Activated naive CD4-positive, alpha-beta T cell treated with anti-CD3 and anti-CD28 coated beads, Interleukin-2, amount 50 U/mL, for 72 hours (primary cell): ENCODE results near the gene MIGA2. TPM values are rescaled to one million over a fixed set of nuclear protein-coding genes. Genes with fewer than 3 reads are reported as not detected.

Source experiments
- ATAC-seq, 2 donors: fragments of 150-1000 bp; cut with Tn5 transposase; 2 replicates each; pipeline ENCODE4 v1.10.0; 2021; ENCODE audit warnings: mild to moderate bottlenecking in 2 of 2, moderate library complexity in 2 of 2
- DNase-seq, 2 donors: peaks; one replicate each; pipeline ENCODE4 v3.0.0; 2021 to 2022; ENCODE audit warnings: low spot score in 2 of 2
- H3K27ac Mint-ChIP-seq, 2 donors: one replicate each; pipeline ENCODE4 v1.8.0; 2022; ENCODE audit warnings: mild to moderate bottlenecking in 2 of 2, mixed read lengths in 2 of 2
- H3K36me3 Mint-ChIP-seq, 2 donors: one replicate each; pipeline ENCODE4 v1.8.0; 2022; ENCODE audit warnings: mixed read lengths in 2 of 2
- H3K9me3 Mint-ChIP-seq, 2 donors: one replicate each; pipeline ENCODE4 v1.8.0; 2022; ENCODE audit warnings: mixed read lengths in 2 of 2
- total RNA-seq, 2 donors: library from RNA; stranded (reverse); gene quantifications; one replicate each; pipeline ENCODE4 v1.2.3, GENCODE V29; 2022

MIGA2 gene
- total RNA-seq, 2 donors from 2014 or later: 30.4 to 79.3 TPM

DNA sequence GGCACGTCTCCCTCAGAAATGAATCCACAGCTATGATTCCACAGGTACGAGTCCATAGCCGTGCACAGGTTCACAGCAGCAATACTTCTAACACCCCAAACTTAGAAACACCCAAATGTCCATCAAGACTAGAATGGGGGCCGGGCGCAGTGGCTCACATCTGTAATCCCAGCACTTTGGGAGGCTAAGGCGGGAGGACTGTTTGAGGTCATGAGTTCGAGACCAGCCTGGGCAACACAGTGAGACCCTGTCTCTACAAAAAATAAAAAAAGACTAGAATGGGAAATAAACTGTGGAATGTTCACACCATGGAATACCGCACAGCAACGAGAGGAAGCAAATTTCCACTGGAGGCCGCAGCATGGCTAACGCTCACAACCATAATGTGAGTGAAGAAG is 40.2 kb downstream of the MIGA2 start:
- Mint-ChIP-seq H3K27ac (no peak overlapping the region), H3K36me3 (no peaks in the 10 kb centered on the region), H3K9me3 (no peaks in the 10 kb centered on the region)
- no peak for DNase-seq
- no peak for ATAC-seq

DNA sequence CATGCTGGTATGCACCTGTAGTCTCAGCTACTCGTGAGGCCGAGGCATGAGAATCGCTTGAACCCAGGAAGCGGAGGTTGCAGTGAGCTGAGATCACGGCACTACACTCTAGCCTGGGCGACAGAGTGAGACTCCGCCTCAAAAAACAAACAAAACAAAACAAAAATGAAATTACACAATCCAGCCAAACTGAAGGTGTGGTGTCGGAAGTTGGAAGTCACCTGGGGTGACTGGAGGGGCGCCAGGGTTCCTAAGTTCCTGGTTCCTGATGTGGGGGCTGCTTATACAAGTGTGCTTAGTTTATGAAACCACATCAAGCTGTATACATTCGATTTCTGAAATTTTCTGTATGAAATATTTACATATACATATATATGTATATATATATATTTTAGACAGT is 40.8 kb downstream of the MIGA2 start:
- ATAC-seq: no peak

DNA sequence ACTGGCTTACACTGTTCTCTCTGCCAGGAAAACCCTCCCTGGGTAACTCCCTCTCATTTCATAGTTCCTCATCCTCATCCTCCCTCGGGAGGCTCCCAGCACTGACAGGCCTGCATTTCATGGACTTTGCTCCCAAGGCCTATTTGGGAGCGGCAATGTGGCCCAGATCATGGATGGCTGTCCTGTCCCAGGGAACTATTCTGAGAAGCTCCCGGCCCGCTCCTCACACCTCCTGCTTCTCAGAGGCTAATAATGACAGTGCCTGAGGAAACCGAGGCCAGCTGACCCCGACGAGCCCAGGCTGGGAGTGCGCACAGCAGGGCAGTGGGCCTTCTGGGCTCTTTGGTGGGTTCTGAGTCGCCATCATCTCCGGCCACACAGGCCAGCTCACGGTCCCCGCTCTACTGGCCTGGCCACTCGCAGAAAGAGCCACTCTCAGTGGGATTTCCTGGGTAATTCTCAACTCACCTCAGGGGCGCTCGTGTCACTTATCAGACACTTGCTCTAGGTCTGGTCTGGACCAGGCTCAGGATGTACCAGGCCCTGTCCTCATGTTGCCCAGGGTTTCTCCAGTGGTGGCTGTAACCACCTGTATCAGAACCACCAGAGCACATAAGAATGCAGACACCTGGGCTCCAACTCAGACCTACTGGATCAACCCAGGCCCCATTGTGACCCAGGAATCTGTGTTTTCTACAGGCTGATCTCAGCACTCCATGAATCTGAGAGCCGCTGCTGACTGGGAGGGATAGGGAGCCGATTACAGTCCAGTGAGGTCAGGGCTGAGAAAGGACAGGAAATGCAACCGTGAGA is 42.5 kb downstream of the MIGA2 start:
- Mint-ChIP-seq H3K9me3 (no peaks in the 10 kb centered on the region), H3K27ac (peak overlapping the region; percentile 65), H3K36me3 (no peaks in the 10 kb centered on the region)
- ATAC-seq (no peak), DNase-seq (no peak)

More for the DNA sequence above, 40.8 kb downstream of the MIGA2 start:
- H3K27ac Mint-ChIP-seq: no peak overlapping the region
- H3K36me3 Mint-ChIP-seq: no peaks in the 10 kb centered on the region
- DNase-seq: no peak
- no peaks in the 10 kb centered on the region for H3K9me3 Mint-ChIP-seq

DNA sequence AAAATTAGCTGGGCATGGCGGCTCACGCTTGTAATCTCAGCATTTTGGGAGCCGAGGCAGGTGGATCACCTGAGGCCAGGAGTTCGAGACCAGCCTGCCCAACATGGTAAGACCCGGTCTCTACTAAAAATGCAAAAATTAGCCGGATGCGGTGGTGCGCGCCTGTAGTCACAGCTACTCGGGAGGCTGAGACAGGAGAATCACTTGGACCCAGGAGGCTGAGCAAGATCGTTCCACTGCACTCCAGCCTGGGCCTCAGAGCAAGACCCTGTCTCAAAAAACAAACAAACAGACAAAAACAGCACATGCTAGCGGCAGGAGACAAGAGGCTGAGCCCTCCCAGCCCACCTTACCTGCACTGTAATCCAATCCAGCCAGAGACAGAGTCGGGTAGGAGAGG is 43.4 kb downstream of the MIGA2 start:
- no peaks in the 10 kb centered on the region for H3K36me3 Mint-ChIP-seq

DNA sequence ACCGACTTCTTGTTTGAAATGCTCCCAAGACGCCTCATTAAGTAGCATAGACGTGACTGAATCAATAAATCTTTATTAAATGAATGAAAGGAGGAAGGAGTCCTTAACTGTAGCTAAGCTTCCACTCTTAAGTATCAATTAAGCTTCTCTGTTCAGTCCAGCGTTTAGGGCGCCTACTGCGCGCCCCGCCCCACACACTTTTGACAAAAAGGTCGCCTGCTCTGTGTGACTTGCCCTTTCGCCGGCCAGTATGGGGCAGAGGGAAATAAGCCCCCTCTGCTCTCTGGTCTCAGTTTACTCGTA is 43.8 kb downstream of the MIGA2 start:
- Mint-ChIP-seq H3K27ac (peak overlapping the region; percentile 77 to 90), H3K9me3 (no peaks in the 10 kb centered on the region), H3K36me3 (no peaks in the 10 kb centered on the region)
- DNase-seq: no peak
- ATAC-seq: no peak

More for the DNA sequence above, 43.4 kb downstream of the MIGA2 start:
- no peak for ATAC-seq
- no peaks in the 10 kb centered on the region for H3K9me3 Mint-ChIP-seq
- DNase-seq: no peak
- H3K27ac Mint-ChIP-seq: peak overlapping the region in 1 of 2 donors; percentile 77

DNA sequence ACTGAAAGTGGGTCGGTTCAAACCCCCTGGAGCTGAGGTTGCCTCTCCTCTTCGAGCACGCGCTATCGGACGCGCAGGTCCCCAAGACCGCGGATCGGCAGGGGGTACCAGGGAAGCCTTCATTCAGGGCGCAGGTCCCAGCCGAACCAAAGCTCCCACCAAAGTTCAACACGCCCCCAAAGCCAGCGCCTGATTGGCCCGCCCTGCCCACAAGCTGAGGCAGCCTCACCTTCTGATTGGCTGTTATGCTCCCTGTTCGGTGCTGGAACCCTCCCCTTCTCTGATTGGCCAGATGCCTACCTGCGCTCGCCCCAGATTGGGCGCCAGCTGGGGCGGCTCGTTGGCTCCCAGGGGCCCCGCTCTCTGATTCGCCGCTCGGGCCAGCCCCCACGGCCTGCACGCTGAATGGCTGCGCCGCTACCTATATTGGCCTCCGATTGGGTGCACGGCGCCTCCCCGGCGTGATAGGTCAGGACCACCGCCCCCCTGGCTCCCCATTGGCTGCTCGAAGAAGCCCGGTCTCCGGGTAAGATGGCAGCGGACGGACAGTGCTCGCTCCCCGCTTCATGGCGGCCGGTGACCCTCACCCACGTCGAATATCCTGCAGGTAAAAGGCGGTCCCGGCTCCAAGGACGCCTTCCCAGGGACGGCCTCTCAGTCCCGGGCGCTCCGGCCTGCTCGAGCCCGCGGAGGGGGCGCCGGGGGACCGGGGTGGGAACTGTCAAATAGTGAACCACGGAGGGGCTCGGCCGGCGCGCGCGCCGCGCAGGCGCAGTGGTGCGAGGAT is 44.4 kb downstream of the MIGA2 start, which contains the start of gene DOLPP1:
Gene DOLPP1, plus strand, starts transcription at position 511 of the 787 bp plus-strand sequence. Its CDS starts 21 bp downstream, at position 532.
- Mint-ChIP-seq H3K27ac (peak within 1 kb of the TSS; percentile 77 to 90), H3K9me3 (no peaks in the 10 kb centered on the region), H3K36me3 (no peaks in the 10 kb centered on the region)
- ATAC-seq (peak; percentile 96 to 98), DNase-seq (peak; percentile 98 to 100)

DNA sequence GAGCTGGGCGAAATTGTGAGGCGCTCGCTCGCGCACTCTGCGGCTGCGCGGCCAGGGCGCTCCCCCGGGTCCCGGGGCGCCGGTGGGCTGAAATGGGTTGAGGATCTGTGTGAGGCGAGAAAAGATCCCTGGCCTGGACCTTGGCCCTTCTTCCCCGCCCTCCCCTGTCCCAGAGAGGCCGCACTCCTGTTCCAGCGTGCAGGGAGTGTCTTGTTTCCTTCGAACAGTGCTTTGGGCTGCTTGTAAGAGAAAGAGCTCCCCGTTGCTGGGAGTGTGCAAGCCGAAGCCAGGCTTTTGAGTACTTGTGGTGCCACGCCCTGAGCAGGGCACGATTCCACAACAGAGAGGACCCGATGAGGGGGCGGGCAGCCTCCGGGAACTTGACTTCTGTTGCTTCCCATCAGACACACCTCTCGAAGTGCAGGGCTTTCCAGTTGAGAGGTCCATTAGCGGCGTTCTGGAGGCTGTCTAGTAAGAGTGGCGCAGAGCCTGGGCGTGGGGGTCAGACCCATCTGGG is 45.0 kb downstream of the MIGA2 start:
- DNase-seq (no peak), ATAC-seq (no peak)
- Mint-ChIP-seq H3K9me3 (no peaks in the 10 kb centered on the region), H3K27ac (peak overlapping the region; percentile 60 to 77), H3K36me3 (no peaks in the 10 kb centered on the region)

DNA sequence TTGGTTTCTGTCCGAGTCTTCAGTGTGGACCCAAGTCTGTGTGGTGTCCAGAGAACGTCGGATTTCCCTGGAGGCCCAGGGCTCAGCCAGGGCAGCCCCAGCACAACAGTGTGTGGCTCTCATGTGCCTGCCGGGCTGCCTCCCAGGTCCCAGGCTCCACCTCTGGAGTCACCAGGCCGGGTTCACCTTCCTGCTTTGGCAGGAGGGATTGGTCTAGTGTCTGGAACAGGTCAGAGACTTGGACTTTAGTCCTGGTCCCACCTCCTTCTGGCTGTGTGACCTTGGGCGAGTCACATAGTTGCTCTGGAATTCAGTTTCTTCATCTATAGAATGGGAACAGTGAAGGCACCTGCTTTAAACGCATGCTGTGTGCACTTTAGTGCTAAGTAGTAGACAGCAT is 47.7 kb downstream of the MIGA2 start:
- no peaks in the 10 kb centered on the region for H3K36me3 Mint-ChIP-seq
- no peak overlapping the region for H3K27ac Mint-ChIP-seq
- no peaks in the 10 kb centered on the region for H3K9me3 Mint-ChIP-seq
- ATAC-seq: no peak
- no peak for DNase-seq

DNA sequence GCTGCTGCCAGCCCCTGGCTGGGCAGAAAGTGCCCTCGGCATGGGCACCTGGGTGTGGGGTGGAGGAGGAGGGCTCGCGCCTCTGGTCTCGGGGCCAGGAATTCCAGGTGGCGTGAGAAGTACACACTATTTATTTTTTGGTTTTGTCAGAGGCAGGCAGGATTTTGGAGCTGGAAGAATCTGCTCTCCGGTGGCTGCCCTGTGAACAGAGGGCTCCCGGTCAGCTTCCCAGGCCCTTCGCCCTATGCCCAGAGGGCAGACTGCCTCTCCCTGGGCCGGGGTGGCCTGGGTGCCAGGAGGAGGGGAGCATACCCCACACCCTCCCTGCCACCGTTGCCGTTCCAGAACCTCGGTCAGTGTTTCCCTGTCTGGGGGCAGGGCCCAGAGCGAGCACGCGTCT is 52.8 kb downstream of the MIGA2 start:
- no peaks in the 10 kb centered on the region for H3K9me3 Mint-ChIP-seq
- H3K36me3 Mint-ChIP-seq: no peaks in the 10 kb centered on the region
- ATAC-seq (no peak), DNase-seq (no peak)
- no peak overlapping the region for H3K27ac Mint-ChIP-seq

DNA sequence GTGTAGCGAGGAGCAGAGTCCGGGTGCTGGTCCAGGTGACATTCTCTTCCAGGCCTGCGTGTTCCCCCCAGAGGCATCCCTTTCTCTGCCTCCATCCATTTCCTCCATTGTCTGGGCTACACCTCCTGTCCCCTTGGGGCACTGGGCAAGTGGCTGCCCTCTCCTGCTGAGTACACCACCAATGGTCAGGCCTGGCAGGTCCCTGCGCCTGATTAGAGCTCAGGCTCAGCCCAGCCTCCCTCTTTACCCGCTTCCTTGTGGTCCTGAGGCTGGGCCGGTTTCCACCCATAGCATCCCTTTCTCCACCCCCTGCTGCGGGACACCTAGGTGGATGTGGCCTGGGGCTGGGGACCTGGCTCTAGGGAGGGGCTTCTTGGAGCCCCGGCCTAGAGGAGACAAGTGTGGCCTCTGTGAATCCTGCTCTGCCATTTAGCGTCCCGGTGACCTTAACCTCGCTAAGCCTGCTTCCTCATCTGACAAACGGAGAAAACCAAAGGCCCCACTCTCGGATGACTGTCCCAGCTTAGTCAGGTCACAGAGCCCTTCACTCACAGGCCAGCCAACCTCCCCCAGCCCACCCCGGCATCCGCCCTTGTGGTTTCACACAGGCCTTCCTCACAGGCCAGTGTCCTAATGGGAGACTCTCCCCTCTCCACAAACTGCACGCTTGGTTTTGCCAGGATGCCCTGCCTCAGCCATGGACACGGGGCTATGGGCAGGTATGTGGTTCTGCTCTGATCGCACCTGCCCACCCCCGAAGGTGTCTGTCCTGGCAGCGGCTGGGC is 57.4 kb downstream of the MIGA2 start:
- no peak for ATAC-seq
- H3K9me3 Mint-ChIP-seq: no peaks in the 10 kb centered on the region

DNA sequence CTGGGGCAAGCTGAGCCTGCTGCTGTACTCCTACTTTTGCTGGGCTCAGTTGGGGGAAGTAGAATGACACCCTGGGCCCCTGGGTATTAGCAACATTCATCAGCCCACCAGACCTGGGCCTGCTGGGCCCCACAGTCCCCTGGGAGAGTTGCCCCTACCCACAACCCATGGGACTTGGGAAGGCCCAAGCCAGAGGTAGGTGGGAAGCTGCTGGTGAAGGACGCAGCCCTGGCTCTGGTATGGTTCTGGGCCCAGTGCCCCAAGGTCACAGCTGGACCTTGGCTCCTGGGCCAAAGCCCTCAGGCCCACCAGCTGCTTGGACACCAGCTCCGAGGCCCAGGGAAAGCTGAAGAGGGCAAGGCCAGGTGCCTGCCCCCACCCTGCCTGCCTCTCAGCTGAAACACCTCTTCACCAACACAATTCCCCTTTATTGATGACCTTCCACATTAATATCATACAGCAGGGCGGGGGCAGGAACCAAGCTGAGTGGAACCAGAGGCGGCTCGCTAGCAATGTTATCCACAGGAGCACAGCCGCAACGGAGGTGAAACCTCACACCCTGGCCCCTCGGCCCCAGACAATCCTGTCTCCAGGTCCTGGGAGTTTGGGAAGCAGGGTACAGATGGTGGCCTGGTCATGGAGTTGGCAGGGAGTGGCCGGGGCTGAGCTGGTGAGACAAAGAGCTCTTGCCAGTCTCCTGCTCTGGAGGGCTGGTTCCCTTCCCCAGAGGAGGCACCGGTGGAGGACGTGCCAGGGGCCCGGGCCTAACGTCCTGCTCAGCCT is 58.2 kb downstream of the MIGA2 start:
- Mint-ChIP-seq H3K9me3 (no peaks in the 10 kb centered on the region), H3K27ac (peak overlapping the region; percentile 2 to 68), H3K36me3 (no peaks in the 10 kb centered on the region)
- DNase-seq (no peak), ATAC-seq (no peak)

More for the DNA sequence above, 57.4 kb downstream of the MIGA2 start:
- no peak for DNase-seq
- H3K27ac Mint-ChIP-seq: peak overlapping the region; percentile 2 to 68
- H3K36me3 Mint-ChIP-seq: no peaks in the 10 kb centered on the region

DNA sequence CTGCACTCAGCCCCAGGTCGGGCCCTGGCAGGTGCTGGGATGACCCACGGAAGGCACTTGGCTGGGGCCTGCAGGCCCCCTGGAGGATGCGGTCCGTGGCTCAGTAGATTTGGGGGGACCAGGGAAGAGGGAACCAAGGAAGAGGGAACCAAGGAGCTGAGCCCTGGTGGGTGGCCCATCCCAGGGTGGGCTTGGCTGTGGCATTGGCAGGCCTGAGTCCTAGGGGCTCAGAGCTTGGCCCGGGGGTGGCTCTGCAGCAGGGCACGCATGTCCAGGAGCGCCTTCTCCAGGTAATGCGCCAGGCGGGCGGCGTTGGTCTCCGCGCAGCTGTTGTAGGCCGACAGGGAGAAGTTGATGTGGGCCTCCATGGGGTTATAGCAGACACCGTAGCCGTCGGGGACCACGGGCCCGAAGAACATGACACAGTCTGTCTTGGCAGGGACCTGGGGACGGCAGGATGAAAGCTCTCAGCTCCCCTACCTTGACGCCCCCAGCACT is 58.8 kb downstream of the MIGA2 start:
- no peaks in the 10 kb centered on the region for H3K36me3 Mint-ChIP-seq
- DNase-seq: no peak
- no peaks in the 10 kb centered on the region for H3K9me3 Mint-ChIP-seq
- H3K27ac Mint-ChIP-seq: no peak overlapping the region
- ATAC-seq: no peak

DNA sequence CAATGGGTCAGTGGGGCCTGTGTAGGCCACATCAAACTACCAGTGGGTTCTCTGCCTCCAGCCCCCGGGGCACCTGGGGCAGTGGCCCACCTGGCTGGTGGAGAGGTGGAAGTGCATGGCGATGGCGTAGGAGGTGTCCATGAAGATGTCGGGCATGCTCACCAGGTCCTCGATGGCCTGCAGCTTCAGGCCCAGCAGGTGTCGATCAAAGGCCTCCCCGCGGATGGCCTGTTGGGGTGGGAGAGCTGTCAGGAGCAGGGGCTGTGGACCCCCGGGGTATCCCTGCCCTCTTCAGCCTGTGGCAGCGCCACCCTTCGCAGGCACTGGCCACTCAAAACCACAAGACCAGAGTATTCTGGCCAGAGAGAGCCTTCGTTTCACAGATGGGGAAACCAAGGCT is 59.5 kb downstream of the MIGA2 start:
- no peaks in the 10 kb centered on the region for H3K36me3 Mint-ChIP-seq
- ATAC-seq (no peak), DNase-seq (no peak)
- peak overlapping the region in 1 of 2 donors; percentile 55 for H3K27ac Mint-ChIP-seq
- no peaks in the 10 kb centered on the region for H3K9me3 Mint-ChIP-seq

DNA sequence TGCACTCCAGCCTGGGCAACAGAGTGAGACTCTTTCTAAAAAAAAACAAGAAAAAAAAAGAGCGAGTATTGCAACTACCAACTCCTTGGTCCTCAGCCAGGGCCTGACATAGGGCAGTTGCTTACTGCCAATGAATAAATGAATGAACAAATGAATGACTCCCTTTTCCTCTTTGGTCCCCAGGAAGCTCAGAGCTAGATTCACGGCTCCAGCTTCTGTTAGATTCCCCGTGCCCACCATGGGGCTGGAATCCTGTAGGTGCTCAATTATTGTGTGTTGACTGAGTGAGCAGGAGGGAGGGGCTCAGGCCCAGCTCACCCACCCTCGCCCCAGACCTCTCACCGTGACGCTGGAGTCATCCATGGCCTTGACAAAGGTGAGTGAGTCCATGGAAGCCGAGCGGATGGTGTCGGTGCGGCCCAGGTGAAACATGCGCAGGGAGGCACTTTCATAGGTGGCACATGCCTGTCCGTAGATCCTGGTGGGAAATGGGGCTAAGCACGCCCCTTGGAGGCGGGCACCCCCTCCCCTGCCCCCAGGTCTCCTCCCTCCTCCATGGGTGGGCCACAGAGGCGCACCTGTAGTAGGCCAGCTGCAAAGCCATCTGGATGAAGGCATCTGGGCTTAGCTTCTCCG is 61.4 kb downstream of the MIGA2 start:
- no peak for ATAC-seq
- no peak for DNase-seq
- Mint-ChIP-seq H3K27ac (no peak overlapping the region), H3K36me3 (no peaks in the 10 kb centered on the region), H3K9me3 (no peaks in the 10 kb centered on the region)

DNA sequence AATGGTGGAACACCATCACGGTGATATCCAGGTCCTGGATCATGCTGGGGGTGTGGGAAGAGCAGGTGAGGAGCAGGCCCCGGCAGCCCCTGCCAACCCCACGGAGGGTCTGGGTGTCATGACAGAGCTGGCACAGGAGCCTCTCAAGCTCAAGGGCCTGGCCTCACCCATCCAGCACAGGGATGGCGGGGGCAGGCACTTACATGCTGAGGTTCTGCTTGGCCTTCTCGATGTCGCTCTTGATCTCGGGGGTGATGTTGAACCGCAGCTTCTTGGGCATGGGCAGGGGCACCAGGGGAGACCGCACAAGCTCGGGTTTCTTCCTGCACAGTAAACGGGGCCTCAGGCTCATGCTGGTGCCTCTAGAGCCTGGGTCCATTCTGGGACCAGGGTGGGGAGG is 61.9 kb downstream of the MIGA2 start:
- ATAC-seq (no peak), DNase-seq (no peak)
- no peaks in the 10 kb centered on the region for H3K9me3 Mint-ChIP-seq
- no peak overlapping the region for H3K27ac Mint-ChIP-seq
- no peaks in the 10 kb centered on the region for H3K36me3 Mint-ChIP-seq
